RWPE2 (cell line): ENCODE results near the gene STOML3.

Experiments
- ATAC-seq: fragments of 200-7000 bp; cut with Tn5 transposase; 3 replicates; pipeline ENCODE4 v1.9.1; 2021; ENCODE audit warnings: low read depth
- DNase-seq: peaks from one replicate; pipeline ENCODE4 v3.0.0-alpha.2; 2020; ENCODE audit warnings: low spot score
- H3K27ac ChIP-seq: fragments of 450-650 bp; 2 replicates; pipeline ENCODE4 v1.5.1; 2017; ENCODE audit warnings: mild to moderate bottlenecking; ENCODE audit not compliant: poor library complexity, severe bottlenecking
- H3K27me3 ChIP-seq: fragments of 250-450 bp; sonication (Bioruptor Pico); 2 replicates; pipeline ENCODE4 v1.5.1; 2021; ENCODE audit warnings: mild to moderate bottlenecking, moderate library complexity; ENCODE audit not compliant: insufficient read depth, poor library complexity, severe bottlenecking
- H3K36me3 ChIP-seq: fragments of 250-450 bp; sonication (Bioruptor Pico); 2 replicates; pipeline ENCODE4 v1.5.1; 2020; ENCODE audit warnings: low read depth, mild to moderate bottlenecking, moderate library complexity
- H3K4me1 ChIP-seq: fragments of 250-450 bp; sonication (Bioruptor Pico); 2 replicates; pipeline ENCODE4 v1.5.1; 2021; ENCODE audit warnings: mild to moderate bottlenecking, moderate library complexity; ENCODE audit not compliant: insufficient read depth, poor library complexity, severe bottlenecking
- H3K4me3 ChIP-seq: fragments of 250-450 bp; sonication (Bioruptor Pico); 2 replicates; pipeline ENCODE4 v1.5.1; 2021; ENCODE audit warnings: mild to moderate bottlenecking, moderate library complexity; ENCODE audit not compliant: severe bottlenecking
- H3K9me3 ChIP-seq: fragments of 250-450 bp; sonication (Bioruptor Pico); 2 replicates; pipeline ENCODE4 v1.5.1; 2021; ENCODE audit warnings: mild to moderate bottlenecking, moderate library complexity; ENCODE audit not compliant: severe bottlenecking
- CTCF ChIP-seq: fragments of 450-650 bp; IDR thresholded peaks from one replicate; pipeline ENCODE4 v1.5.1; 2017; ENCODE audit warnings: mild to moderate bottlenecking, moderate library complexity; ENCODE audit not compliant: poor library complexity, severe bottlenecking

STOML3 gene

GRCh38 chr13:38990693-38991092 is at the start of gene STOML3:
Gene STOML3 (minus strand): TSS chr13:38990831. CDS start chr13:38990721, 110 bp downstream.
- no peak for ATAC-seq

GRCh38 chr13:39040206-39040605 is 49.6 kb upstream of the STOML3 start:
- Histone ChIP-seq H3K36me3 (peaks cover 14% of the 10 kb centered on the region), H3K4me3 (no peak overlapping the region), H3K27ac (no peak overlapping the region), H3K9me3 (no peaks in the 10 kb centered on the region), H3K27me3 (no peaks in the 10 kb centered on the region), H3K4me1 (no peaks in the 10 kb centered on the region)
- DNase-seq (no peak), ATAC-seq (no peak)
- TF ChIP-seq CTCF = no peak

More at GRCh38 chr13:38990693-38991092, at the start of gene STOML3:
- DNase-seq = no peak
- Histone ChIP-seq H3K27ac (no peak within 1 kb of the TSS), H3K36me3 (no peaks in the 10 kb centered on the region), H3K27me3 (no peaks in the 10 kb centered on the region), H3K9me3 (no peaks in the 10 kb centered on the region), H3K4me1 (no peaks in the 10 kb centered on the region), H3K4me3 (no peak within 1 kb of the TSS)
- TF ChIP-seq CTCF = no peak

GRCh38 chr13:39039041-39039440 is 48.4 kb upstream of the STOML3 start:
- no peak for ATAC-seq
- H3K27ac ChIP-seq = peak overlapping the region; percentile 47
- no peaks in the 10 kb centered on the region for H3K9me3 ChIP-seq
- peaks cover 3% of the 10 kb centered on the region for H3K4me1 ChIP-seq
- DNase-seq = no peak
- peaks cover 14% of the 10 kb centered on the region for H3K36me3 ChIP-seq
- H3K4me3 ChIP-seq = peak overlapping the region; percentile 99
- no peak for TF ChIP-seq CTCF
- no peaks in the 10 kb centered on the region for H3K27me3 ChIP-seq

- Histone ChIP-seq H3K27me3 (no peaks in the 10 kb centered on the region), H3K27ac (peak overlapping the region; percentile 47), H3K4me1 (peaks cover 3% of the 10 kb centered on the region), H3K4me3 (peak overlapping the region; percentile 99), H3K36me3 (peaks cover 18% of the 10 kb centered on the region), H3K9me3 (no peaks in the 10 kb centered on the region)
- no peak for TF ChIP-seq CTCF
- DNase-seq (no peak), ATAC-seq (peak; percentile 11; the same call in 2 of the 3 replicates)
Measured at GRCh38 chr13:39038569-39039030, 48.0 kb upstream of the STOML3 start.

GRCh38 chr13:39037880-39038568 is 47.4 kb upstream of the STOML3 start, which contains the start of the genes NHLRC3 and PROSER1:
Gene NHLRC3 (plus strand): TSS chr13:39038456. CDS start chr13:39038640, 184 bp downstream.
Gene PROSER1 (minus strand): TSS chr13:39038089. CDS start chr13:39037242, 847 bp downstream.
- ATAC-seq = peak; percentile 85
- H3K4me3 ChIP-seq = peak within 1 kb of the TSS; percentile 99
- H3K27ac ChIP-seq = peak within 1 kb of the TSS; percentile 47
- H3K4me1 ChIP-seq = peaks cover 3% of the 10 kb centered on the region
- no peaks in the 10 kb centered on the region for H3K27me3 ChIP-seq
- TF ChIP-seq CTCF = no peak
- H3K36me3 ChIP-seq = peaks cover 24% of the 10 kb centered on the region
- peak; percentile 94 for DNase-seq
- no peaks in the 10 kb centered on the region for H3K9me3 ChIP-seq
